OCI-LY7 (cell line): Measurements from ENCODE around the gene INTS7. TPM values are rescaled to one million over a fixed set of nuclear protein-coding genes. Genes with fewer than 3 reads are reported as not detected.

Experiments
- BruUV-seq: library from RNA; stranded (reverse); fragments of 400-500 nt; replicated peaks from 2 replicates; lab custom pipeline; 2021; lab: Mats Ljungman, UMichigan
- CTCF ChIA-PET: fragments of 300-600 bp; sonication (Branson Sonifier 250); formaldehyde crosslinking; loops from one replicate; lab custom pipeline; 2022; ENCODE audit warnings: antibody characterized with exemption; ENCODE audit not compliant: unreplicated experiment; lab: Charles Lee
- POLR2A ChIA-PET: fragments of 300-600 bp; sonication (Branson Sonifier 250); formaldehyde crosslinking; loops from one replicate; lab custom pipeline; 2022; ENCODE audit warnings: antibody characterized with exemption; lab: Charles Lee
- DNase-seq: peaks from one replicate; pipeline ENCODE4 v3.0.0-alpha.2; 2015; ENCODE audit warnings: low spot score
- H2AFZ ChIP-seq: fragments of 200-600 bp; sonication (generic), shearing (Covaris generic); 2 replicates; pipeline ENCODE4 v1.6.1; 2014; ENCODE audit warnings: mild to moderate bottlenecking, antibody characterized with exemption, low read length, moderate library complexity
- H3K27ac ChIP-seq: fragments of 200-600 bp; sonication (generic); 2 replicates; pipeline ENCODE4 v1.5.1; 2014; ENCODE audit warnings: mixed run types, low read depth, mild to moderate bottlenecking, moderate library complexity, low read length, inconsistent platforms; ENCODE audit not compliant: poor library complexity, severe bottlenecking
- H3K36me3 ChIP-seq: fragments of 200-600 bp; sonication (generic); 2 replicates; pipeline ENCODE4 v1.6.1; 2014; ENCODE audit warnings: mild to moderate bottlenecking, antibody characterized with exemption, low read length, moderate library complexity, mixed read lengths; ENCODE audit not compliant: insufficient read depth
- H3K4me1 ChIP-seq: fragments of 200-600 bp; sonication (generic); 2 replicates; pipeline ENCODE4 v1.5.1; 2014; ENCODE audit warnings: mild to moderate bottlenecking, low read length; ENCODE audit not compliant: insufficient read depth, poor library complexity, severe bottlenecking
- H3K4me2 ChIP-seq: fragments of 200-600 bp; sonication (generic); 2 replicates; pipeline ENCODE4 v1.6.1; 2014; ENCODE audit warnings: mild to moderate bottlenecking, low read length
- H3K4me3 ChIP-seq: fragments of 200-600 bp; sonication (generic); 2 replicates; pipeline ENCODE4 v1.5.1; 2014; ENCODE audit warnings: mild to moderate bottlenecking, low read depth, low read length; ENCODE audit not compliant: poor library complexity, severe bottlenecking
- H3K79me2 ChIP-seq: fragments of 200-600 bp; sonication (generic); 2 replicates; pipeline ENCODE4 v1.6.1; 2016; ENCODE audit warnings: low read depth, mild to moderate bottlenecking, low read length, moderate library complexity, mixed read lengths; ENCODE audit not compliant: insufficient read depth
- H3K9me2 ChIP-seq: fragments of 200-600 bp; sonication (generic); 2 replicates; pipeline ENCODE4 v1.6.1; 2016; ENCODE audit warnings: mild to moderate bottlenecking, low read length, mixed read lengths; ENCODE audit not compliant: insufficient read depth
- H3K9me3 ChIP-seq: fragments of 200-600 bp; sonication (generic); 2 replicates; pipeline ENCODE4 v1.6.1; 2014; ENCODE audit warnings: mild to moderate bottlenecking, mixed run types, low read length, mixed read lengths
- H4K20me1 ChIP-seq: fragments of 200-600 bp; sonication (generic); 2 replicates; pipeline ENCODE4 v1.6.1; 2014; ENCODE audit warnings: mild to moderate bottlenecking, antibody characterized with exemption, low read length, moderate library complexity, mixed read lengths; ENCODE audit not compliant: insufficient read depth
- EZH2phosphoT487 ChIP-seq: fragments of 200-600 bp; sonication (generic); IDR thresholded peaks from 2 replicates; pipeline ENCODE4 v1.6.1; 2018; ENCODE audit warnings: low read depth, borderline replicate concordance, mild to moderate bottlenecking, mixed run types, antibody characterized with exemption, low read length, moderate library complexity, mixed read lengths
- intact Hi-C: fragments of 100-400 bp; cut with micrococcal nuclease; formaldehyde crosslinking; loops from one replicate; pipeline ENCODE4 v1.10.0; 2022; ENCODE audit not compliant: unreplicated experiment
- total RNA-seq, 2 experiments: library from RNA; depleted of rRNA in 1 of 2; stranded (reverse); fragments of >200 nt in 1 of 2; shearing (Covaris generic) in 1 of 2; gene quantifications; 2 replicates each; pipeline ENCODE4 v1.2.3, GENCODE V29; 2014 to 2022
- TF ChIP-seq, protein P1 (sequence below): fragments of 200-600 bp; sonication (generic); conservative IDR thresholded peaks from 2 replicates; pipeline ENCODE4 v1.5.1; 2014; ENCODE audit warnings: mild to moderate bottlenecking, antibody characterized with exemption, low read length, moderate library complexity, mixed read lengths

INTS7 gene
- total RNA-seq, 2 experiments from 2014 or later: 17.8 to 25.8 TPM

DNA sequence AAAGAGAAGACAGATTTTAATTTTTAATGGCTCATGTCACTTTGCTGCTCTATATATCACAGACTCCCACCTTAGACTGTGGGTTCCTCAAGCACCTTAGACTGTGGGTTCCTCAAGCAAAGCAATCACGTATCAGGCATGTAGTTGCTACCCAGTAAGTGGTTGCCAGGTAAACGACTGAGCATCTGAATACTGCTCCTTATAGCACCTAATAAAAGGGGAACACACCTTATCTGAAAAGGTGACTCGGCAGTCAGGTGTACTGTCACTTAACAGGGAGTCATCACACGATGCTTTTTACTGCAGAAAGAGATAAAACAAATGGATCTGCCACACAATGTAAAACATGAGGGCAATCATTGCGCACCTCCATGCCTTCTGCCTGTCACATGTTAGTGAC lies 112.3 kb downstream of the INTS7 start:
- no peaks in the 10 kb centered on the region for H3K9me3 ChIP-seq
- no peaks in the 10 kb centered on the region for H3K36me3 ChIP-seq
- no TSS peak for BruUV-seq
- H3K4me3 ChIP-seq: no peak overlapping the region
- CTCF ChIA-PET: no interaction called here
- no peaks in the 10 kb centered on the region for H3K79me2 ChIP-seq
- intact Hi-C loops: no loop called here
- H3K4me2 ChIP-seq: no peak overlapping the region
- no peaks in the 10 kb centered on the region for H4K20me1 ChIP-seq
- TF ChIP-seq, protein P1, sequence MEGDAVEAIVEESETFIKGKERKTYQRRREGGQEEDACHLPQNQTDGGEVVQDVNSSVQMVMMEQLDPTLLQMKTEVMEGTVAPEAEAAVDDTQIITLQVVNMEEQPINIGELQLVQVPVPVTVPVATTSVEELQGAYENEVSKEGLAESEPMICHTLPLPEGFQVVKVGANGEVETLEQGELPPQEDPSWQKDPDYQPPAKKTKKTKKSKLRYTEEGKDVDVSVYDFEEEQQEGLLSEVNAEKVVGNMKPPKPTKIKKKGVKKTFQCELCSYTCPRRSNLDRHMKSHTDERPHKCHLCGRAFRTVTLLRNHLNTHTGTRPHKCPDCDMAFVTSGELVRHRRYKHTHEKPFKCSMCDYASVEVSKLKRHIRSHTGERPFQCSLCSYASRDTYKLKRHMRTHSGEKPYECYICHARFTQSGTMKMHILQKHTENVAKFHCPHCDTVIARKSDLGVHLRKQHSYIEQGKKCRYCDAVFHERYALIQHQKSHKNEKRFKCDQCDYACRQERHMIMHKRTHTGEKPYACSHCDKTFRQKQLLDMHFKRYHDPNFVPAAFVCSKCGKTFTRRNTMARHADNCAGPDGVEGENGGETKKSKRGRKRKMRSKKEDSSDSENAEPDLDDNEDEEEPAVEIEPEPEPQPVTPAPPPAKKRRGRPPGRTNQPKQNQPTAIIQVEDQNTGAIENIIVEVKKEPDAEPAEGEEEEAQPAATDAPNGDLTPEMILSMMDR: no peak
- no peak for TF ChIP-seq EZH2phosphoT487
- no peaks in the 10 kb centered on the region for H3K9me2 ChIP-seq
- H3K4me1 ChIP-seq: no peaks in the 10 kb centered on the region
- DNase-seq: no peak
- no peak overlapping the region for H2AFZ ChIP-seq
- POLR2A ChIA-PET: interaction anchor here (0.6 kb wide), 1 partner anchor 1915 kb away, joined by 3 read pairs; no protein-coding TSS in a partner anchor
- no peak overlapping the region for H3K27ac ChIP-seq

DNA sequence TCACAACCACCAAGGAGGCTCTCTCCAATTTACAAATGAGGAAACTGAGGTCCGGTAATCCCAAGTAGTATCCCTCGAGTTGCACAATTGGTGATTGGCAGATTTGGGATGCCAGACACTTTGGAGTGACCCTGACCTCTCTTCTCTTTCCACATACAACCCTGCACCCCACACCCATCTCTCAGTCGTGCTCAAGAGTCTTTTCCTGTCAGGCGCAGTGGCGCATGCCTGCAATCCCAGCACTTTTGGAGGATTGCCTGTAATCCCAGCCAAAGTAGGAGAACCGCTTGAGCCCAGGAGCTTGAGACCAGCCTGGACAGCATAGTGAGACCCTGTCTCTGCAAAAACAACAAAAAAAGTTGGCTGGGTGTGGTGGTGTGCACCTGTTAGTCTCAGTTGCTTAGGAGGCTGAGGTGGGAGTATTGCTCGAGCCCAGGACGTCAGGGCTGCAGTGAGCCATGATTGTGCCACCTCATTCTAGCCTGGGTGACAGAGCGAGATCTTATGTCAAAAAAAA lies 113.7 kb downstream of the INTS7 start:
- Histone ChIP-seq H3K79me2 (no peaks in the 10 kb centered on the region), H2AFZ (no peak overlapping the region), H3K9me3 (no peaks in the 10 kb centered on the region), H3K36me3 (no peaks in the 10 kb centered on the region), H3K4me2 (no peak overlapping the region), H3K9me2 (no peaks in the 10 kb centered on the region), H4K20me1 (no peaks in the 10 kb centered on the region), H3K4me3 (no peak overlapping the region), H3K4me1 (no peaks in the 10 kb centered on the region), H3K27ac (no peak overlapping the region)
- ChIA-PET POLR2A (no interaction called here), CTCF (no interaction called here)
- intact Hi-C loops: no loop called here
- no peak for DNase-seq
- TF ChIP-seq EZH2phosphoT487: no peak
- TF ChIP-seq, protein P1: no peak
- no TSS peak for BruUV-seq

DNA sequence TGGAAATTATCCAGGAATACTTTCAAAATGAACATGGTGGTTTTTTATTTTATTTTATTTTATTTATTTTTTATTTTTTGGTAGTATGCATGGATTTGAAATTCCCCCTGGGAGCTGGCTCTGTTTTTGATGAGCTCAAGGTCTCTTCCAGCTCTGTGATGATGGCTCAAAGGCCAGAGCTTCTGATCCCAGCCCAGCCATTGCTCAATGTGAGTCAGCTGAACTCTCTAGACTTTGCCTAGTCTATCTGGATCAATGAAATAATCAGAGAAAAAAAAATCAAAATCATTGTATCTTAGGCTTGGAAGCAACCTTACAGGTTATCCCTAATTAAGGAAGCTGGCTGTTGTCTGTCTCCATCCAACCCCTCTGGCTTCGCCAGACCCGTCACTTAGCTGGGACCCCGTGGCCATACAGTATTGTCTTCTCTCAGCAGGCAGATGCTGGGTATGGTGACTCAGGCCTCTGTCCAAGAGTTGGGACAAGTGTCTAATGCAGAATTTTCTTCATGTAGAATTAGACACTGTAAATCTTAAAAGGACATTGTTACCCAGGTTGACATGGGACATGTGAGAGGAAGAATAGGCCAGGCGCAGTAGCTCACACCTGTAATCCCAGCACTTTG lies 114.6 kb downstream of the INTS7 start:
- TF ChIP-seq, protein P1: no peak
- TF ChIP-seq EZH2phosphoT487: no peak
- BruUV-seq: no TSS peak
- H3K27ac ChIP-seq: no peak overlapping the region
- no peak for DNase-seq
- ChIA-PET CTCF (no interaction called here), POLR2A (interaction anchor here (0.8 kb wide), 1 partner anchor 57 kb away, joined by 3 read pairs; no protein-coding TSS in a partner anchor)
- no peak overlapping the region for H3K4me3 ChIP-seq
- H3K4me1 ChIP-seq: no peaks in the 10 kb centered on the region
- no peaks in the 10 kb centered on the region for H3K9me3 ChIP-seq
- intact Hi-C loops: no loop called here
- H2AFZ ChIP-seq: no peak overlapping the region
- no peak overlapping the region for H3K4me2 ChIP-seq
- no peaks in the 10 kb centered on the region for H3K9me2 ChIP-seq
- no peaks in the 10 kb centered on the region for H4K20me1 ChIP-seq
- H3K79me2 ChIP-seq: no peaks in the 10 kb centered on the region
- no peaks in the 10 kb centered on the region for H3K36me3 ChIP-seq
